HG03280 (cell line): Measurements from ENCODE around the gene KLK5.
"Not testable (repeated sequence)": the region's sequence is repeated elsewhere in the genome, so short reads cannot be mapped to it uniquely, and the experiment has no call there.

Experiments
- ATAC-seq: cut with Tn5 transposase; IDR thresholded peaks from one replicate; pipeline ENCODE4 v1.9.1; 2021; ENCODE audit warnings: mild to moderate bottlenecking, moderate library complexity; ENCODE audit not compliant: unreplicated experiment

Gene KLK5

GRCh38 chr19:50952910-50953309 is at the start of gene KLK5:
Gene KLK5, minus strand, starts transcription at chr19:50953038. Its CDS starts 381 bp downstream, at chr19:50952657.
- no peak for ATAC-seq

DNA sequence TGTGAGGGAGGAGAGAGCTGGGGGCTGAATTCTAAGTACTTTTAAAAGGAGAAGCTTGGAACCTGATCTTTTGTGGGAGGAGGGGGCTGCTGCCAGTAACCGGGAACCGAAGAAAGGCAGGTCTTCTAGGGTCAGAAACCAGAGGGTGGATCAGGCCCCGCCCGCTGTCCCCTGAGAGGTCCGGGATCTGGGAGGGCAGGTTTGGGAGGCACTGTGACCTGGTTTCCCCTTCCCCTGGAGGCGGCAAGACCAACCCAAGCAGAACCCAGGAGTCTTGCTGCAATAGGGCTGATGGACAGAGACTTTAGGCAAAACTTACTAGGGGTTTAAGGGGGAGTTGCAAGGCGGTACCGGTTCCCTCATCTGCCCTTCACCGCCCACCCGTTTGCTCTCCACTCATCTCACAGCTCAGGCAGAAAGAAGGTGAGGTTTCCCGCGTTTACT is 49.3 kb upstream of the KLK5 start:
- ATAC-seq = no peak

DNA sequence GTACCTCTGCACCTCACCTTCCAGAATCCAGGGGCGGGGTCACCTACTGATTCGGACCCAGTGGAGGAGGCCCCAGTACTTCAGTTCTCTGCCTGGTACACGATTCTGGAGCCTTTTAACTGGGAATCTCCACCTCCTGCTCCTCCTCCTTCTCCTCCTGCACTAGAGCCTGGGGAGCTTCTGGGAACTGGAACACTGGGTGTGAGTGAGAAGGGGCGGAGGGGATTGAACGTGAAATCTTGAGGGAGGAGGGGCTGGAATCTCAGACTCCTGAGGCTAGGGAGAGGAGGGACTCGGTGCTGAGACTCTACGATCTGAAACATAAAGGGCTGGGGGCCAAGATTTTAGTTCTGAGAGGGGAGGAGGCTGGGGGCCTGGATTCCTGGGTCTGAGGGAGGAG is 48.7 kb upstream of the KLK5 start, which contains the start of gene KLK8:
Gene KLK8 (minus strand): TSS at position 90 of the 400 bp plus-strand sequence. CDS start 437 bp downstream, outside the sequence.
- no peak for ATAC-seq

DNA sequence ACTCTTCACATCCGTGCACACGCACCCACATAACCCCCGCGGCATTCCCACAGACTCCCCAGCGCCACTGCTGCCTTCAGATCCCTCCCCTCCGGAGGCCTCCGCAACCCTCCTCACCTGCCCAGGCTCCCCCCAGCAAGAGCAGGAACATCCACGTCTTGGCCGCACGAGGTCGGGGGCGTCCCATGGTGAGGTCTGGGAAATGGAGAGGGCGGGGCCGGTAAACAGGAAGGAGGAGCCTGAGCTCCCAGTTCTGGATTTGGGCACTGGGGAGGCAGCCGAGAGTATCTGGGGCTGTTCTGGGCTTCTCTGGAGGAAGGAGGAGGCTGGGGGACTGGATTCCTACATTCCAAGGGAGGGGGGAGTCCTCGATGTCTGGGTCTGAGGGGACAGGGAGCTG is 48.1 kb upstream of the KLK5 start:
- ATAC-seq = no peak

GRCh38 chr19:51000426-51000825 is 47.6 kb upstream of the KLK5 start:
- ATAC-seq = no peak

DNA sequence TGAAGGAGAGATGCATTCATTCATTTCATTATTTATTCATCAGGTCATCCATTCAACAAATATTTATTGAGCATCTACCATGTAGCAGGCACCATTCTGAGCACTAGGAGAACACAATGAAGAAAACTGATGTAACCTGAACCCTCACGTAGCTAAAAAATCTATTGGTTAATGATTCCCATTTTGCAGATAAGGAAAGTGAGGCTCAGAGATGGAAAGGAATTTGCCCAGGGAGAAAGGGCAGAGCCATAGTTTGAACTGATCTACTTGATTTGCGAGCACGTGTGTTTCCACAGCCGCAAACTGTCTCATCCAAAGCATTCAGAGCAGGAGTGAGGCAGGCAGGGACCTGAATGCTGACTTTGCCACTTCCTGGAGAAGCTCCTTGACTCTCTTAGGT is 45.8 kb upstream of the KLK5 start:
- ATAC-seq = no peak

DNA sequence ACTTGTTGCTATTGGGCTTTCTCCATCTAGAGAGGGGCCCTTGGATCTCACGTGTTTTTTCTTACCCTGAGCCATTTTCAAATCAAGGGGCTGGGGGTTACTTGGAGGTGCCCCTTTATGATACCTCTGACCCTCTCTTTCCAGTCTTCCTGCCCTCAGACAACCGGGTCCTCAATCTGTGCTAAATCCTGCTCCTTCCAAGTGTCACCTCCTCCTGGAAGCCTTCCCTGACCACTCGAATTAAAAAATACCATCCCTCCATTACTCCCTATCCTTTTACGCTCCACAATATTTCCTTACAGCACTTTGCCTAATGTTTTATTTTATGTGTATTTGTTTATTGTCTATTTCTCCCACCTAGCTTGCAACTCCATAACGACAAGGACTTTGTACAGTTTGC is 45.2 kb upstream of the KLK5 start:
- ATAC-seq = no peak

DNA sequence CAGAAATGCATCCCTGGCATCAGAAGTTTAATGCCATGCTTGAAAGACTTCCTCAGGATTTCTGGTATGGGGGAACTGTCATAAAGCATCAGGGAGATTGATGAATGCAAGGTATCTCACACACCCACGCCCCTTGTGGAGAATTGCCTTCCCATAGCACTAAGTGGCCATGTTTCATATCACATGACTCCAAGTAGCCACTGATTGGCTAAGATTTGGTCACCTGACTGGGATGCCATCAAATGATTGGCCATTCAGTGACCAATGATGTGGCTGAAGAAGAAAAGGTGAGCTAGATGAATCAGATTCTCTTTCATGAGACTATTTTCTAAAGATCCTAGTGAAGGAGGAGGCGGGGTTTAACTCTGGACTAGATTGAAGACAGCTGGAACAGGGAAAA is 41.3 kb upstream of the KLK5 start:
- ATAC-seq = no peak

DNA sequence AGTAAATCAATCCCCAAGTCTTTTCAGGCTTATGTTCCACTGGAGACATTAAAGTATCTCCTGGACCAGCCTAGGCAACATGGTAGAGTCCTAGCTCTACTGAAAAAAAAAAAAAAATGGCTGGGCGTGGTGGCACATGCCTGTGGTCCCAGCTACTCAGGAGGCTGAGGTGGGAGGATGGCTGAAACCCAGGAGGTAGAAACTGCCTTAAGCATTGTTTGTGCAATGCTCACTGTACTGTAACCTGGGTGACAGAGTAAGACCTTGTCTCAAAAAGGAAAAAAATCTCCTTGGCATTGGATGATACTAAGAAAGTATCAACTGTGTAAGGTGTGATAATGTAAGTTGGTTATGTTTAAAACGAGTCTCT is 39.8 kb upstream of the KLK5 start:
- no peak for ATAC-seq

GRCh38 chr19:50984416-50984815 is 31.6 kb upstream of the KLK5 start:
- not testable (repeated sequence) for ATAC-seq

- ATAC-seq = no peak
Observed at GRCh38 chr19:50983625-50984292, 30.9 kb upstream of the KLK5 start, which contains the start of gene KLK7. Gene KLK7, minus strand, starts transcription at chr19:50983917. Its CDS starts 1,518 bp downstream, at chr19:50982399.

- ATAC-seq = no peak
Observed at GRCh38 chr19:50982186-50982585, 29.3 kb upstream of the KLK5 start.

DNA sequence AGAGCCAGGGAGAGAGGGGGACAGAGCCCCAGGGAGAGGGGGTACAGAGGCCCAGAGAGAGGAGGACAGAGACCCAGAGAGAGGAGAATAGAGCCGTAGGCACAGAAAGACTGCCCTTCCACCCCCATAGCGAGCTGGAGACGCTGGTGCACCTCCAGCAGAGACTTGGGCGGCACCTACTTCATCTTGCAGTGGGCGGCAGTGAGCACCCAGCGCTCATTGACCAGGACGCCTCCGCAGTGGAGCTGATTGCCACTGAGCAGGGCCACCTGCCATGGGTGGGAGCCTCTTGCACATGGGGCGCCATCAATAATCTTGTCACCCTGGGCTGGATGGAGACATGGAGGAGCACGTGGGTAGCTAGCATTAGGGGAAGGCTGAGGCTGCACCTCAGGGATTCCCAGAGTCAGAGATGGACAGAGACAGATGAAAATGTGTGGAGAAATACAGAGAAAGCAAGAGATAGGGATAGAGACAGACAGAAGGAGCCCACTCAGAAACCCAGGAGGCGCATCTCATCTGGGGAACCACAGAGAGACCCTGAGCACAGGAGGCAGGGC is 28.8 kb upstream of the KLK5 start:
- ATAC-seq = no peak

GRCh38 chr19:50980208-50980607 is 27.4 kb upstream of the KLK5 start:
- no peak for ATAC-seq

GRCh38 chr19:50979758-50980157 is 26.9 kb upstream of the KLK5 start:
- ATAC-seq = no peak

DNA sequence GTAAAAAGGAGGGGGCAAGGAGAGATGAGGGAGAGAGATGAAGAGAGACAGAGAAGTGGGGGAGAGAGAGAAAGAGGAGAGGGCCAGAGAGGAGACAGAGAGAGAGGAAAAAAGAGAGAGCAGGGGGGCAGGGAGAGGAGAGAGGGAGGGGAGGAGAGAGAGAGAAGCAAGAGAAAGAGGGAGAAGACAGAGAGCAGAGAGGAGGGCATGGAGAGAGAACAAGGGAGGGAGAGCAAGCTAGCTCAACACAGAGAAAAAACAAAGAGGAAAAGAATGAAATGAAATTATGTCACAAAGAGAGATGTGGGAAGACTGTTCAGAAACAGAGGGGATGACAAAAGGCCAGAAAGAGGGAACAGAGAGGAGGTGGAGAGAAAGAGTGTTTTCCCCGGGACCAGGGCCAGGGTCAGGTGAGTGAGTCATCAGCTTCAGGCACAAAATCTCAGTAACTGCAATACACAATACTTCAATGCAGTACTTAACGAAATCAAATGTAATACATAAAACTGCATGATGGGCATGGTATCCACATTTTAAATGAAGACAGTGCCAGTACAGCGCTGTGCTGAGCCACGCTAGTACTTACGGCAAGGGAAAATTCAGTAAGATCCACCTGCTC is 26.0 kb upstream of the KLK5 start:
- no peak for ATAC-seq

DNA sequence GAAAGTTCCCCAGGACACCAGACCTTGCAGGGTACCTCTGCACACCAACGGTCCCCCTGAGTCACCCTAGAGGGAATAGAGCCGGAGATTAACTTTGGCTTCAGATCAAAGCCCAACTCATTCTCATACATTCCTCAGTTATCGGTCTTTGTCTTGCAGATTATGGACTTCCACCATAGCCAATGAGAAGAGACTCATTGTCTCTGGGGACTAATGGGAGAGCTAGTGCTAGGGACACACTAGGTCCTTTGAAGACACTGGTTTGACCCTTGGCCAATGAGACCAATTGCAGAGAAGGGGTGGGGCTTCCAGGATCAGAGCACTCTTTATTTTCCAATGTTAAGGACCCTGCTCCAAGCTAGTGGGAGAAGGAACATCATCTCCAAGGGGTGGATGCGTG is 24.8 kb upstream of the KLK5 start:
- ATAC-seq = no peak

DNA sequence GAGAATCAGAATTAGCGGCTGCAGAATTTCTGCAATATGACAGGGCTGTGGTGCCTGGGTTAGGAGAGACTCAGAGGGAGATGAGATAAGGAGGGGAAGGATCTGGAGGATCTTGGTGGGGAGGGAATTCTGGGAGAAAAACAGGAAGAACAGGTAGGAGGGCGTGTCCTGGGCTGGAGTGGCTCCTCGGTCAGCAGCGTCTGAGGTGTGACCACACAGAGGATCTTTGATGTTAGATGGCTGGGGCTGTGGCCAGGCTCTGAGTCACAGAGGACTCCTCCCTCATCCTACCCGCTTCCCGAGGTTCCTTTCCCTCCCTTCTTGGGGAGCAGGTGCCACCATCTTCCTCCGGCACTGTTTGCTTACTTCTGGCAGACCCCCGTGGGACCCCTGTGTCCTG is 22.9 kb upstream of the KLK5 start:
- no peak for ATAC-seq

GRCh38 chr19:50974702-50975556 is 22.1 kb upstream of the KLK5 start:
- no peak for ATAC-seq

- ATAC-seq = no peak
Observed at GRCh38 chr19:50972795-50973376, 20.0 kb upstream of the KLK5 start.

DNA sequence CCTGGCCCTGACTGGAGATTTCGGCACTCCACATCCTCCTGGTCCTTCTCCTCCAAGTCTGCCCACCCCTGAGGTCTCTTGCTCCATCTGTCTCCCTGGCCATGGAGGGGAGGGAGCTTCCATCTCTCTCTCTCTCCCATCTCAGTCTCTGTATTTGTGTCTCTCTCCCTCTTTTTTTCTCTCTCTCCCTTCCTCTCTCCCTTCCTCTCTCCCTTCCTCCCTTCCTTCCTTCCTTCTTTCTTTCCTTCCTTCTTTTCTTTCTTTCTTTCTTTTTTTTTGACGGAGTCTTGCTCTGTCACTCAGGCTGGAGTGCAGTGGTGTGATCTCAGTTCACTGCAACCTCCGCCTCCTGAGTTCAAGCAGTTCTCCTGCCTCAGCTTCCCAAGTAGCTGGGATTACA is 17.0 kb upstream of the KLK5 start:
- not testable (repeated sequence) for ATAC-seq
